Sigmoid colon (tissue), 7 donors: ENCODE measurements around the gene CYP46A1. TPM values are rescaled to one million over a fixed set of nuclear protein-coding genes. Genes with fewer than 3 reads are reported as not detected.

Experiments
- DNase-seq: peaks from one replicate; pipeline ENCODE4 v3.0.0-alpha.2; 2019
- H3K27ac ChIP-seq, 4 donors: fragments of 200-600 bp; sonication (generic); one replicate each; pipeline ENCODE4 v1.5.1; 2016 to 2019; ENCODE audit warnings: mild to moderate bottlenecking in 1 of 4
- H3K27me3 ChIP-seq, 3 donors: fragments of 200-600 bp; sonication (generic); one replicate each; pipeline ENCODE4 v1.5.1; 2019; ENCODE audit warnings: mild to moderate bottlenecking in 1 of 3
- H3K36me3 ChIP-seq, 4 donors: fragments of 200-600 bp; sonication (generic); one replicate each; pipeline ENCODE4 v1.5.1; 2016 to 2019
- H3K4me1 ChIP-seq, 4 donors: fragments of 200-600 bp; sonication (generic); one replicate each; pipeline ENCODE4 v1.5.1; 2017 to 2019
- H3K4me3 ChIP-seq, 4 donors: fragments of 200-600 bp; sonication (generic); one replicate each; pipeline ENCODE4 v1.5.1; 2017 to 2019; ENCODE audit warnings: mild to moderate bottlenecking in 2 of 4, moderate library complexity in 1 of 4
- H3K9me3 ChIP-seq, 4 donors: fragments of 200-600 bp in 3 of 4; sonication (generic) in 3 of 4; one replicate each; pipeline versions ENCODE4 v1.5.1 to v1.6.1; 2013 to 2019
- CTCF ChIP-seq, 4 experiments: fragments of 450-650 bp in 3 of 4; fragments of 200-600 bp in 1 of 4; IDR thresholded peaks; one replicate each; pipeline ENCODE4 v1.5.1; 2016 to 2019; ENCODE audit warnings: antibody characterized with exemption in 4 of 4, mild to moderate bottlenecking in 3 of 4, moderate library complexity in 2 of 4
- EP300 ChIP-seq, 4 donors: sonication (generic); formaldehyde crosslinking; IDR thresholded peaks; one replicate each; pipeline ENCODE4 v1.6.1; 2017; ENCODE audit warnings: antibody characterized with exemption in 4 of 4
- POLR2A ChIP-seq, 2 donors: fragments of 450-650 bp; IDR thresholded peaks; one replicate each; pipeline ENCODE4 v1.6.1; 2016; ENCODE audit warnings: antibody characterized with exemption in 2 of 2, mild to moderate bottlenecking in 2 of 2, moderate library complexity in 2 of 2
- POLR2AphosphoS5 ChIP-seq, 4 donors: sonication (generic); formaldehyde crosslinking; IDR thresholded peaks; one replicate each; pipeline ENCODE4 v1.6.1; 2017; ENCODE audit warnings: antibody characterized with exemption in 4 of 4
- whole genome bisulfite sequencing, 2 donors: extraction: QIAGEN DNeasy Blood & Tissue Kit; methylation state at CpG; one replicate each; pipeline ENCODE4 v1.1.7; 2013; 5-methylcytosine and 5-hydroxymethylcytosine counted together
- intact Hi-C: fragments of 100-400 bp; cut with DNase I; formaldehyde crosslinking; loops from one replicate; pipeline ENCODE4 v1.15.1; 2023
- polyA plus RNA-seq, 3 donors: library from polyadenylated mRNA; stranded (reverse); fragments of 200-250 nt; gene quantifications; one replicate each; pipeline ENCODE4 v1.2.3, GENCODE V29; 2013
- total RNA-seq, 4 donors: library from RNA; depleted of rRNA; stranded (reverse); fragments of >200 nt; gene quantifications; one replicate each; pipeline ENCODE4 v1.1.0, GENCODE V29; 2016
- donor health status: healthy with polysubstance abuse.
- donor health status: Bipolar disorder and iron deficiency.
- donor health status: healthy.

CYP46A1 gene
- total and polyA plus RNA-seq, 7 donors, result under 0.01 to 2.0 (median 0.84) TPM; not detected in 1

DNA sequence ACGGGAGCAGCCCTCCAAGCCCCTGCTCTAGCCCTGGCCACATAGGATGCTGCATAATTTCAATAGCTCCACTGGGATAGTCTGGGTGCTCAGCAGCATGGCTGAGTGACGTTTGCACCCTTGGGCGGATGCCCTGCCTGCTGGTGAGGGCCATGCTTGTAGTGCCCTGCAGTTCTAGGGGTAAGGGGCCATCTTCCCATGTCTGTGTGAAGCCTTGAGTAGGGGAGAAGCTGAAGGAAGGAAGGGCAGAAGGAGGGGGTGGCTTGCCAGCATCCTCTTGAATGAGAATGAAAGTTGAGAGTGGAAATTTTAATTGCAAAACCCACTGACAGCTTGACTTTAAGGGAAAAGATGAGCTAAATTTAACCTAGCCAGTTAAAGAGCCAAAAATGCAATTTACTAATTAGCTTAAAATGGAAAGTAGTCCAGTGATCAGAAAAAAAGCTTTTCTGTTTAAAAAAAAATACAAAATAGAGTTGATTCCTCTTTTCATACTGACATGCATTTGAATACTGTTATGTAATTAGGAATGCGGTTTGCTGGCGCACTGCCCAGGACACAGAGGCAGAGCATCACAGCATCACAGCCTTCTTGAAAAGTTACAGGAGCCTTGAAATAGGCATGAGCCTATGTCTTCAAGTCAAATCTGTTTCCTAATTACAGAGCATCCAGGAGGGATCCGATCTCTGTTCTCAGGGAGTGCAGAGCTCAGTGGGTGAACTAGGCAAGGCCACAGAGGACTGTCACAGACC lies 90.6 kb downstream of the CYP46A1 start:
- no peaks in the 10 kb centered on the region for H3K9me3 ChIP-seq
- no peak overlapping the region for H3K4me3 ChIP-seq
- no peaks in the 10 kb centered on the region for H3K27me3 ChIP-seq
- peaks cover 0 to 43% (median 38%) of the 10 kb centered on the region in 4 donors for H3K4me1 ChIP-seq
- H3K27ac ChIP-seq, result peak overlapping the region; percentile 76 to 88 (median 85)
- no peak for TF ChIP-seq CTCF (IDR thresholded peaks at IDR 0.05)
- TF ChIP-seq POLR2A (IDR thresholded peaks at IDR 0.05), result no peak
- peak in 1 of 4 donors; percentile 36 for TF ChIP-seq EP300 (IDR thresholded peaks at IDR 0.05)
- peak in 3 of 4 donors; percentile 59 to 73 (median 73) for TF ChIP-seq POLR2AphosphoS5 (IDR thresholded peaks at IDR 0.05)
- intact Hi-C loops, result no loop called here
- WGBS, 2 donors, result 58 to 63% methylated on average over 6 of the region's 6 CpGs
- DNase-seq, result peak; percentile 95
- no peaks in the 10 kb centered on the region for H3K36me3 ChIP-seq

GRCh38 chr14:99775351-99775750 lies 91.3 kb downstream of the CYP46A1 start:
- H3K27ac ChIP-seq, result peak overlapping the region; percentile 76 to 88 (median 85)
- 80 to 88% methylated on average over 9 of the region's 9 CpGs for WGBS, 2 donors
- no peak overlapping the region for H3K4me3 ChIP-seq
- no peak for TF ChIP-seq POLR2A (IDR thresholded peaks at IDR 0.05)
- no peaks in the 10 kb centered on the region for H3K27me3 ChIP-seq
- no peaks in the 10 kb centered on the region for H3K9me3 ChIP-seq
- DNase-seq, result peak; percentile 59
- peaks cover 0 to 43% (median 38%) of the 10 kb centered on the region in 4 donors for H3K4me1 ChIP-seq
- intact Hi-C loops, result no loop called here
- no peaks in the 10 kb centered on the region for H3K36me3 ChIP-seq

Other genes starting within 250 kb of the CYP46A1 start
- gene SETD3, start 203.4 kb upstream of the CYP46A1 start, total RNA-seq, result 100 to 1,000 TPM; 130 to 164 (median 152) TPM
- 10 to 100 TPM; 34.6 to 54.7 (median 53.6) TPM for gene SETD3, start 203.4 kb upstream of the CYP46A1 start, polyA plus RNA-seq
- 10 to 100 TPM; 13.2 to 20.5 (median 18.4) TPM for gene CCNK, start 202.9 kb upstream of the CYP46A1 start, total RNA-seq
- 10 to 100 TPM; 14.4 to 25.9 (median 17.6) TPM for gene CCNK, start 202.9 kb upstream of the CYP46A1 start, polyA plus RNA-seq
- gene CCDC85C, start 80.1 kb upstream of the CYP46A1 start, total RNA-seq, result 10 to 100 TPM; 11.4 to 31.9 (median 23.9) TPM
- gene CCDC85C, start 80.1 kb upstream of the CYP46A1 start, polyA plus RNA-seq, result 10 to 100 TPM; 12.6 to 79.0 (median 49.9) TPM
- 10 to 100 TPM in 1 of 4 donors, 1 to 10 TPM in 3; 3.6 to 10.8 (median 7.0) TPM for gene HHIPL1, start 39.2 kb upstream of the CYP46A1 start, total RNA-seq
- gene HHIPL1, start 39.2 kb upstream of the CYP46A1 start, polyA plus RNA-seq, result under 1 TPM in 1 of 3 donors, not detected in 2; 0.80 TPM
- gene EML1, start 109.1 kb downstream of the CYP46A1 start, total RNA-seq, result 100 to 1,000 TPM in 3 of 4 donors, 10 to 100 TPM in 1; 91.5 to 148 (median 141) TPM
- 1 to 10 TPM; 3.9 to 7.8 (median 5.0) TPM for gene EML1, start 109.1 kb downstream of the CYP46A1 start, polyA plus RNA-seq